Caco-2 (cell line): Measurements from ENCODE around the gene SYNJ1. TPM values are rescaled to one million over a fixed set of nuclear protein-coding genes. Genes with fewer than 3 reads are reported as not detected.
"Not testable (repeated sequence)": the region's sequence is repeated elsewhere in the genome, so short reads cannot be mapped to it uniquely, and the experiment has no call there.

Experiments
- Bru-seq: library from RNA; stranded (reverse); fragments of 400-500 nt; gene quantifications from one replicate; lab custom pipeline; 2021; lab: Mats Ljungman, UMichigan
- BruChase-seq, 2 experiments: library from RNA; stranded (reverse); fragments of 400-500 nt; gene quantifications; one replicate each; lab custom pipeline; 2021; lab: Mats Ljungman, UMichigan
- BruUV-seq: library from RNA; stranded (reverse); fragments of 400-500 nt; replicated peaks from 2 replicates; lab custom pipeline; 2021; lab: Mats Ljungman, UMichigan
- CTCF ChIA-PET: fragments of 300-600 bp; sonication (Branson Sonifier 250); formaldehyde crosslinking; loops from one replicate; lab custom pipeline; 2022; ENCODE audit warnings: antibody characterized with exemption; lab: Charles Lee
- POLR2A ChIA-PET: fragments of 300-600 bp; sonication (Branson Sonifier 250); formaldehyde crosslinking; loops from one replicate; lab custom pipeline; 2022; ENCODE audit warnings: antibody characterized with exemption; lab: Charles Lee
- DNase-seq, 2 experiments: peaks; one replicate each; pipeline versions ENCODE4 v3.0.0 to v3.0.0-alpha.2; 2020 to 2022
- H3K27me3 ChIP-seq: replicated peaks from 2 replicates; pipeline ENCODE4 v1.6.0; 2011; ENCODE audit warnings: low read length; ENCODE audit not compliant: control insufficient read depth, insufficient read depth
- H3K36me3 ChIP-seq: 2 replicates; pipeline ENCODE4 v1.5.1; 2011; ENCODE audit warnings: low read length; ENCODE audit not compliant: control insufficient read depth, insufficient read depth
- H3K4me1 ChIP-seq: fragments of 250-450 bp; sonication (Bioruptor Pico); 2 replicates; pipeline ENCODE4 v1.5.1; 2020; ENCODE audit warnings: mild to moderate bottlenecking
- H3K4me3 ChIP-seq: 2 replicates; pipeline ENCODE4 v1.5.1; 2011; ENCODE audit warnings: low read depth, mild to moderate bottlenecking, control low read depth, low read length
- H3K9me3 ChIP-seq: fragments of 250-450 bp; sonication (Bioruptor Pico); 2 replicates; pipeline ENCODE4 v1.5.1; 2020; ENCODE audit warnings: mild to moderate bottlenecking, moderate library complexity
- H3K27ac Mint-ChIP-seq: one replicate; pipeline ENCODE4 v1.8.0; 2022; ENCODE audit warnings: mixed read lengths; ENCODE audit not compliant: unreplicated experiment
- H3K27me3 Mint-ChIP-seq: one replicate; pipeline ENCODE4 v1.8.0; 2022; ENCODE audit warnings: mixed read lengths; ENCODE audit not compliant: insufficient read depth, unreplicated experiment
- H3K36me3 Mint-ChIP-seq: one replicate; pipeline ENCODE4 v1.8.0; 2022; ENCODE audit warnings: mild to moderate bottlenecking, mixed read lengths; ENCODE audit not compliant: insufficient read depth, unreplicated experiment
- H3K4me1 Mint-ChIP-seq: one replicate; pipeline ENCODE4 v1.8.0; 2022; ENCODE audit warnings: low read depth, mixed read lengths; ENCODE audit not compliant: unreplicated experiment
- H3K4me3 Mint-ChIP-seq: one replicate; pipeline ENCODE4 v1.8.0; 2022; ENCODE audit warnings: mild to moderate bottlenecking, moderate library complexity, mixed read lengths; ENCODE audit not compliant: unreplicated experiment
- H3K9me3 Mint-ChIP-seq: one replicate; pipeline ENCODE4 v1.8.0; 2022; ENCODE audit warnings: mixed read lengths; ENCODE audit not compliant: unreplicated experiment
- CTCF ChIP-seq, 2 experiments: fragments of 200-600 bp in 1 of 2; IDR thresholded peaks; 1 replicate in 1 of 2; 2 replicates in 1 of 2; pipeline versions ENCODE4 v1.5.1 to v1.8.0; 2011 to 2022; ENCODE audit warnings: antibody characterized with exemption in 1 of 2, control low read depth in 1 of 2, inconsistent platforms in 1 of 2, low read depth in 1 of 2, low read length in 1 of 2, mild to moderate bottlenecking in 1 of 2, moderate library complexity in 1 of 2; ENCODE audit not compliant: insufficient read depth in 1 of 2, severe bottlenecking in 1 of 2, unreplicated experiment in 1 of 2
- intact Hi-C: fragments of 100-400 bp; cut with micrococcal nuclease; formaldehyde crosslinking; loops from one replicate; pipeline ENCODE4 v1.10.0; 2022; ENCODE audit not compliant: unreplicated experiment
- long read RNA-seq: library from polyadenylated mRNA; stranded (forward); transcript quantifications from one replicate; pipeline ENCODE4 v2.0.0, GENCODE V29; 2022
- total RNA-seq: library from RNA; stranded (reverse); gene quantifications from 2 replicates; pipeline ENCODE4 v1.2.3, GENCODE V29; 2022

The SYNJ1 gene
- total RNA-seq (8.3 and 11.5 TPM in 2 replicates), Bru-seq, nascent RNA (percentile 65 among the genes with signal in this experiment), BruChase-seq, experiment 1, labeled RNA remaining after a 2-hour chase (percentile 66 among the genes with signal in this experiment), BruChase-seq, experiment 2, labeled RNA remaining after a 6-hour chase (percentile 63 among the genes with signal in this experiment)
- long read RNA-seq, partial matches to known transcripts: 1 of 3 reads
- long read RNA-seq, other reads (novel, unspliced or antisense): 2 of 3 reads

GRCh38 chr21:32727687-32728455, at the start of gene SYNJ1:
Gene SYNJ1, minus strand, starts transcription at chr21:32728013. Its CDS starts 1,118 bp downstream, at chr21:32726895.
- intact Hi-C loops: loop anchor here (1.0 kb wide), 2 partner anchors 44 to 75 kb away; no protein-coding TSS in a partner anchor
- ChIA-PET POLR2A (interaction anchor here (0.5 to 1.3 kb wide), 8 partner anchors 8 to 955 kb away, joined by 3 to 11 read pairs (median 3); partner anchors contain the start of genes CFAP298 and PAXBP1), CTCF (interaction anchor here (1.3 kb wide), 1 partner anchor 43 kb away, joined by 6 read pairs; the partner anchor contains the start of gene PAXBP1)
- H3K36me3 Mint-ChIP-seq: peaks cover 25% of the 10 kb centered on the region
- peak within 1 kb of the TSS; percentile 91 for H3K27ac Mint-ChIP-seq
- peak; percentile 95 for DNase-seq
- Histone ChIP-seq H3K4me3 (peak within 1 kb of the TSS; percentile 97), H3K4me1 (peaks cover 4% of the 10 kb centered on the region; the same call in 1 of the 2 replicates), H3K9me3 (no peaks in the 10 kb centered on the region), H3K27me3 (no peaks in the 10 kb centered on the region), H3K36me3 (no peaks in the 10 kb centered on the region)
- TF ChIP-seq CTCF (IDR thresholded peaks at IDR 0.05; ENCODE audit: insufficient read depth in 1 of 2, low read depth in 1 of 2, low read length in 1 of 2, severe bottlenecking in 1 of 2, unreplicated experiment in 1 of 2): no peak
- peaks cover 6% of the 10 kb centered on the region for H3K4me1 Mint-ChIP-seq
- BruUV-seq: no TSS peak
- no peaks in the 10 kb centered on the region for H3K27me3 Mint-ChIP-seq
- H3K4me3 Mint-ChIP-seq: peak within 1 kb of the TSS; percentile 99
- H3K9me3 Mint-ChIP-seq: no peaks in the 10 kb centered on the region

- Histone ChIP-seq H3K4me1 (no peaks in the 10 kb centered on the region), H3K4me3 (no peak overlapping the region), H3K36me3 (no peaks in the 10 kb centered on the region), H3K9me3 (no peaks in the 10 kb centered on the region), H3K27me3 (no peaks in the 10 kb centered on the region)
- no TSS peak for BruUV-seq
- intact Hi-C loops: no loop called here
- H3K9me3 Mint-ChIP-seq: no peaks in the 10 kb centered on the region
- peaks cover under 1% of the 10 kb centered on the region for H3K36me3 Mint-ChIP-seq
- H3K4me3 Mint-ChIP-seq: no peak overlapping the region
- POLR2A ChIA-PET: no interaction called here
- TF ChIP-seq CTCF (IDR thresholded peaks at IDR 0.05; ENCODE audit: insufficient read depth in 1 of 2, low read depth in 1 of 2, low read length in 1 of 2, severe bottlenecking in 1 of 2, unreplicated experiment in 1 of 2): no peak
- no peaks in the 10 kb centered on the region for H3K27me3 Mint-ChIP-seq
- H3K27ac Mint-ChIP-seq: no peak overlapping the region
- CTCF ChIA-PET: no interaction called here
- H3K4me1 Mint-ChIP-seq: no peaks in the 10 kb centered on the region
- no peak for DNase-seq
Measured at GRCh38 chr21:32777269-32777668, 49.5 kb upstream of the SYNJ1 start.

- Mint-ChIP-seq H3K4me1 (no peaks in the 10 kb centered on the region), H3K9me3 (no peaks in the 10 kb centered on the region), H3K4me3 (no peak overlapping the region), H3K27me3 (no peaks in the 10 kb centered on the region), H3K36me3 (peaks cover 5% of the 10 kb centered on the region), H3K27ac (no peak overlapping the region)
- Histone ChIP-seq H3K4me1 (no peaks in the 10 kb centered on the region), H3K4me3 (no peak overlapping the region), H3K27me3 (no peaks in the 10 kb centered on the region), H3K9me3 (no peaks in the 10 kb centered on the region), H3K36me3 (no peaks in the 10 kb centered on the region)
- no peak for TF ChIP-seq CTCF (IDR thresholded peaks at IDR 0.05; ENCODE audit: insufficient read depth in 1 of 2, low read depth in 1 of 2, low read length in 1 of 2, severe bottlenecking in 1 of 2, unreplicated experiment in 1 of 2)
- ChIA-PET CTCF (interaction anchor here (0.6 kb wide), 1 partner anchor 14 kb away, joined by 3 read pairs; no protein-coding TSS in a partner anchor), POLR2A (no interaction called here)
- no TSS peak for BruUV-seq
- intact Hi-C loops: no loop called here
- DNase-seq: no peak
Measured at GRCh38 chr21:32776743-32777142, 48.9 kb upstream of the SYNJ1 start.

GRCh38 chr21:32773048-32773344, 45.2 kb upstream of the SYNJ1 start:
- POLR2A ChIA-PET, H3K27me3 ChIP-seq, BruUV-seq, DNase-seq, H3K9me3 Mint-ChIP-seq, H3K4me1 ChIP-seq, intact Hi-C loops, H3K9me3 ChIP-seq, H3K4me1 Mint-ChIP-seq, CTCF ChIA-PET, H3K36me3 ChIP-seq, H3K27me3 Mint-ChIP-seq: not testable (repeated sequence)
- H3K4me3 ChIP-seq: peak overlapping the region; percentile 50
- peak overlapping the region; percentile 90 for H3K27ac Mint-ChIP-seq
- H3K36me3 Mint-ChIP-seq: peaks cover 27% of the 10 kb centered on the region
- H3K4me3 Mint-ChIP-seq: peak overlapping the region; percentile 91
